ENCODE measurements around the gene EPB42.

- TF ChIP-seq POLR2A (IDR thresholded peaks at IDR 0.05) (no peak), CTCF (IDR thresholded peaks at IDR 0.05) (peak; percentile 48 to 67 (median 60))
These were observed 16.6 kb downstream of the EPB42 start for GRCh38 chr15:43204016-43204901.

All from right lobe of liver (tissue), 4 donors.